LNCaP clone FGC (cell line): ENCODE measurements around the gene SLC12A5.

ENCODE experiments used
- DNase-seq: peaks from one replicate; pipeline ENCODE4 v3.0.0-alpha.2; 2011; ENCODE audit warnings: low read depth
- H3K4me3 ChIP-seq: 2 replicates; pipeline ENCODE4 v1.5.1; 2011; ENCODE audit warnings: mild to moderate bottlenecking, low read depth, low read length, control low read depth
- CTCF ChIP-seq: IDR thresholded peaks from 2 replicates; pipeline ENCODE4 v1.5.1; 2012; ENCODE audit warnings: mild to moderate bottlenecking; ENCODE audit not compliant: control insufficient read depth, insufficient read depth; ENCODE audit errors: extremely low read depth

SLC12A5 gene

GRCh38 chr20:46007671-46008070 lies 21.3 kb upstream of the SLC12A5 start:
- H3K4me3 ChIP-seq = no peak overlapping the region
- no peak for DNase-seq
- TF ChIP-seq CTCF = no peak

- no peak for DNase-seq
- H3K4me3 ChIP-seq = no peak overlapping the region
- no peak for TF ChIP-seq CTCF
Observed at GRCh38 chr20:46009816-46010215, 19.2 kb upstream of the SLC12A5 start.

GRCh38 chr20:46010491-46011391 lies 18.3 kb upstream of the SLC12A5 start:
- H3K4me3 ChIP-seq = no peak overlapping the region
- no peak for DNase-seq
- no peak for TF ChIP-seq CTCF

DNA sequence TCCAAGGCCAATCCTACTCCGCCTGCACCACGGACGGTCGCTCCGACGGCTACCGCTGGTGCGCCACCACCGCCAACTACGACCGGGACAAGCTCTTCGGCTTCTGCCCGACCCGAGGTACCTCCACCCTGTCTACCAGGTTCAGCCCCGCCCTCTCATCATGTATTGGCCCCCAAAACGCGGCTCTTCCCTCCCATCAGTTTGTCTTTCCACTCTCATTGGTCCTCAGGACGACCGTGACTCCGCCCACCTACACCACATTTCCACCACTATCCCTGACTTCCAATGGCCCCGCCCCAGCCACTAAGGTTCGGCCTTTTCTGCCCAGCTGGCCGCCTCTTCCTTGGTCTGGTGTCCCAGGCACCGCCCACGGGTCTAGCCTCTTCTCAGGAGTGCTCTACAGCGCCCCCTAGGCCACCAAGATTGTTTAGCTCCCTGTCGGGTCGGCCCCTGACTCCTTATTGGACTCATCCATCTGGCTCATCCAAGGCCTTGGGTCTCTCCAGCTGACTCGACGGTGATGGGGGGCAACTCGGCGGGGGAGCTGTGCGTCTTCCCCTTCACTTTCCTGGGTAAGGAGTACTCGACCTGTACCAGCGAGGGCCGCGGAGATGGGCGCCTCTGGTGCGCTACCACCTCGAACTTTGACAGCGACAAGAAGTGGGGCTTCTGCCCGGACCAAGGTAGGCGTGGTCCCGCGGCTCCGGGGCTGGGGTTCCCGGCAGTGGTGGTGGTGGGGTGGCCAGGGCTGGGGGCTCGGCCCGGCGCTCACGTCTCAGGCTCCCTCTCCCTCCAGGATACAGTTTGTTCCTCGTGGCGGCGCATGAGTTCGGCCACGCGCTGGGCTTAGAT lies 17.2 kb upstream of the SLC12A5 start:
- no peak for DNase-seq
- H3K4me3 ChIP-seq = no peak overlapping the region
- TF ChIP-seq CTCF = peak; percentile 21; the same call in 1 of the 2 replicates

DNA sequence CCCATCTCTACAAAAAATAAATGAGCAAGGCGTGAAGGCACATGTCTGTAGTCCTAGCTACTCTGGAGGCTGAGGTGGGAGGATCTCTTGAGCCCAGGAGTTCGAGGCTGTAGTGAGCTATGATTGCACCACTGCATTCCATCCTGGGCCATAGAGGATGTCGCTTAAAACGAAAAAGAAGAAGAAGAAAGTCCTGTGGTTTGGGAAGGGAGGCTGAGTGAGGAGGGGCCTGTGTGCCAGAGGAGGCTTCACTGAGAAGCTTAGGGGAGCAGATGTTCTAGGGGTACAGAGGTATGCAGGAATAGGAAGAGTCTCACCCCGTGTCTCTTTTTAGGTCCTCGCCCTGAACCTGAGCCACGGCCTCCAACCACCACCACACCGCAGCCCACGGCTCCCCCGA lies 16.1 kb upstream of the SLC12A5 start:
- no peak overlapping the region for H3K4me3 ChIP-seq
- DNase-seq = no peak
- TF ChIP-seq CTCF = no peak

GRCh38 chr20:46013322-46013828 lies 15.6 kb upstream of the SLC12A5 start:
- no peak for DNase-seq
- H3K4me3 ChIP-seq = no peak overlapping the region
- no peak for TF ChIP-seq CTCF
